Measurements from ENCODE around the gene CDHR3.

DNA sequence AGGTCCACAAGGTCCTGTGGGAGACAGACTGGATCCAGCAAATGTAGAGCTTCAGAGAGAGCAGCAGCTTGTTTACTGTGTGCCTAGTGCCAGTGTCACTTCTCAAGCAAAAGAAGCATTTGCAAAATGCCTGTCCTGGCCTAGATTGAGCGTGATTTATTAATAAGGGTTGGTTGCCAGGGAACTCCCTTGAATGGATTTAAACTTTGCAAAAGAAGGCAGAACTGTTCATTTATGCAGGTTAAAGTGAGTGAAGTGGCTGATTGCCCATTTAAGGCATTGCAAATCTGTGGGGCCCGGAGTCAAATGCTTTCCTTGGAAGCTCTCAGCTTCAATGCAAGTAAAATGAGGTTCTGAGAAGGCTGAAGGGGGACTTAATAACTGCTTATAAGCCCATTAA is 71.3 kb downstream of the CDHR3 start:
- TF ChIP-seq POLR2A (IDR thresholded peaks at IDR 0.05) = no peak
- TF ChIP-seq, protein P1, sequence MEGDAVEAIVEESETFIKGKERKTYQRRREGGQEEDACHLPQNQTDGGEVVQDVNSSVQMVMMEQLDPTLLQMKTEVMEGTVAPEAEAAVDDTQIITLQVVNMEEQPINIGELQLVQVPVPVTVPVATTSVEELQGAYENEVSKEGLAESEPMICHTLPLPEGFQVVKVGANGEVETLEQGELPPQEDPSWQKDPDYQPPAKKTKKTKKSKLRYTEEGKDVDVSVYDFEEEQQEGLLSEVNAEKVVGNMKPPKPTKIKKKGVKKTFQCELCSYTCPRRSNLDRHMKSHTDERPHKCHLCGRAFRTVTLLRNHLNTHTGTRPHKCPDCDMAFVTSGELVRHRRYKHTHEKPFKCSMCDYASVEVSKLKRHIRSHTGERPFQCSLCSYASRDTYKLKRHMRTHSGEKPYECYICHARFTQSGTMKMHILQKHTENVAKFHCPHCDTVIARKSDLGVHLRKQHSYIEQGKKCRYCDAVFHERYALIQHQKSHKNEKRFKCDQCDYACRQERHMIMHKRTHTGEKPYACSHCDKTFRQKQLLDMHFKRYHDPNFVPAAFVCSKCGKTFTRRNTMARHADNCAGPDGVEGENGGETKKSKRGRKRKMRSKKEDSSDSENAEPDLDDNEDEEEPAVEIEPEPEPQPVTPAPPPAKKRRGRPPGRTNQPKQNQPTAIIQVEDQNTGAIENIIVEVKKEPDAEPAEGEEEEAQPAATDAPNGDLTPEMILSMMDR (IDR thresholded peaks at IDR 0.05) = no peak
- TF ChIP-seq POLR2AphosphoS5 (IDR thresholded peaks at IDR 0.05) = no peak

Measured in prostate gland (tissue), 2 donors.